Inflammatory macrophage treated with lipopolysaccharide for 4 hours (primary cell): ENCODE measurements around the gene PLD2.
"Not testable (repeated sequence)": the region's sequence is repeated elsewhere in the genome, so short reads cannot be mapped to it uniquely, and the experiment has no call there.

Source experiments
- DNase-seq: peaks from one replicate; pipeline ENCODE4 v3.0.0-alpha.2; 2020

The PLD2 gene

DNA sequence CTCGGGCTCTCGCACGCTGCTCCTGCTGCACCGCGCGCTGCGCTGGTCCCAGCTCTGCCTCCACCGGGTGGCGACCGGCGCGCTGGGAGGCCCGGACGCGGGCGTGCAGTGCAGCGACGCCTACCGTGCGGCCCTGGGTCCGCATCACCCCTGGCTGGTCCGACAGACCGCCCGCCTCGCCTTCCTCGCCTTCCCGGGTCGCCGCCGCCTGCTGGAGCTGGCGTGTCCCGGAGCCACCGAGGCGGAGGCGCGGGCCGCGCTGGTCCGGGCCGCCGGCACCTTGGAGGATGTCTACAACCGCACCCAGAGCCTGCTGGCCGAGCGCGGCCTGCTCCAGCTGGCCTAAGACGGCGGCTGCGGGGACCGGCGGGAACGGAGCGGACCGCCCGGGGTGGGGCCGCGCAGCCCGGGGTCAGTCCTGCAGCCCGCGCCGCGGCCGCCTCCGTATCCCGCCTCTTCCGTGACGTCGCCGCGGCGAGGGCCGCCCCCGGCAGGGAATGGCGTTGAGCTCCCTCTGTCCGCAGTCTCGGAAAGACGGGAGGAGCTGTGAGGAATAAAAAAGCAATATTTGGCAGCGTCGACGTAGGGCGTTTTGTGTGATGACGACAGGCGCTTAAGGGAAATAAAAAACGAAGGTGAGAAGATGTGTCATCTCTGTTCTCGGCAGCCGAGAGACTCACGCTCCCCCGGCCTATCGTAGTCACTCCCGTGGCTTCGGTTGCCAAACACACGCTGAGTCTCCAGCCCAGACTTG, 16.8 kb upstream of the PLD2 start:
- DNase-seq = peak; percentile 88

DNA sequence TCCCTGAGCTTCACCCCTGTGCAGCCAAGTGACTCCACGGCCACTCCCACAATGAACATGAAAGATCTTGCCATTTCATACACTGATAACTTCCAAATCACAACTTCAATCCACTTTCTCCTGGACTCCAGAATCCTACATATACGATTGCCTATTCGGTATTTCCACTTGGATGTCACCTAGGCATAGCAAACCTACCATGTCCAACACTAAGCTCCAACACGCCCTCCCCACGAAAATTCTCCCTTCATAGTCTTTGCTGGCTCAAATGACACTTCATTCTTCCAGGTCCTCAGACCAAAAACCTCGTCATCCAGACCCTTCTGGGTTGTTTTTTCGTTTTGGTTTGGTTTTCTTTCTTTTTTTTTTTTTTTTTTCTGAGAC, 16.3 kb upstream of the PLD2 start:
- no peak for DNase-seq

DNA sequence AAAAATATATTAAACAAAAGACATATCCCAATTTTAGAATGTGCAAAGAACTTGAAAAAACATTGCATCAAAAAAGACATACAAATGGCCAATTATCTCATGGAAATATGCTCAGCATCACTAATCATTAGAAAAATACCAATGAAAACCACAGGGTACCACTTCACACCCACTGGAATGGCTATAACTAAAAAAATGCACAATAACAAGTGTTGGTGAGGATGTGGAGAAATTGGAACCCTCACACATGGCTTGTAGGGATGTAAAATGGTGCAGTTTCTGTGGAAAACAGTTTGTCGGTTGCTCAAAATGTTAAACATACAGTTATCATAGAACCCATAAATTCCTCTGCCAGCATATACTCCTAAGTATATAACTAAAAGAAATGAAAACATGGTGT, 11.8 kb upstream of the PLD2 start:
- no peak for DNase-seq

GRCh38 chr17:4796552-4796920, 10.4 kb upstream of the PLD2 start:
- peak; percentile 51 for DNase-seq

DNA sequence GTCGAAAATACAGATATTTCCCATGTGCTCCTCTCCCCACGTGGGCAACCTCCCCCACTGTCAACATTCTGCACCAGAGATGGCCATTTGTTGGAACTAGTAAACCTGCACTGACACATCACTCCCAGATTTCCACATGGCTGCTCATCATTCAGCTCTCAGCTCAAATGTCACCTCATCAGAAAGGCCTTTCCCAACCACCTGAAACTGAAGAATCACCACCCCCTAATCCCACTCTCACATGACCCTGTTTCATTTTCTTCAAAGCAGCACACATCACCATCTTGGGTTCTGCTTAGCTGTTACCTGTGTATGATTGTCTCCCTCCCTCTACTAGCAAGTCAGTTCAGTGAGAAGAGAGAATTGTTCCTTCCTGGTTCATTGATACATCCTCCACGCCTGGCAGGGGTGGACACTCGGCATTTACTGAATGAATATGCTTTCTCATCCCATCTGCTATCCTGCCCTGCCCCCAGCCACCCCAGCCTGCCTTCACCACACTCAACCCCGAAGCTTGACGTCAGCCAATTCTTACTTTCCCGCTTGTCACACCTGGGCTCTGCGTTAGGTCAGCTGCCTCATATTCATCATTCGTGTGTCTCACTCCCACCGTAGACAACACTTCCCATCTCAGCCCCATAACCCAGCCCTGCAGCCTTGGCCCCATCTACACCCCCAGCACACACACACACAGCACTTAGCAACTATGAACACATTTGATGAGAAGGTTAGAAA, 6.3 kb upstream of the PLD2 start:
- DNase-seq = no peak

- DNase-seq = no peak
Observed at GRCh38 chr17:4802228-4802627, 4.7 kb upstream of the PLD2 start, which contains the start of gene C17orf114. Gene C17orf114, minus strand, starts transcription at chr17:4802328.

GRCh38 chr17:4806456-4806776, 536 bp upstream of the PLD2 start:
- DNase-seq = no peak

- no peak for DNase-seq
Observed at GRCh38 chr17:4807605-4808377, 839 bp downstream of the PLD2 start.

DNA sequence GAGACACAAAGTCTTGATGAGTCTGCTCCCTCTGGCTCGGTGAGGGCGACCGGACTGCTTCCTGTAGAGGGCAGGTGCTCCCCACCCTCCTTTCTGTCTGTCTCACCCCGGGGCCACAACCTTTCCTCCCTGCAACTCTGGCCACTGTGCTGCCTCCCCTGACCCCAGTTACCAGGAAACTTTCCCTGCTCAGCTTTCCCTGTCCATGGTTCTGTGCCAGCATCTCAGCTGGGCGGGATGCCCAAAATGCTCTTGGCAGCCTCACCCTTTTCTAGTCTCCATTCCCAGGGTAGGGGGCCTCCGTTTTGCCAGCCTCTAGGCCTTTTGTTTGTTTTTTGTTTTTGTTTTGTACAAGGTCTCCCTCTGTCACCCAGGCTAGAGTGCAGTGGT, 1.4 kb downstream of the PLD2 start:
- no peak for DNase-seq

DNA sequence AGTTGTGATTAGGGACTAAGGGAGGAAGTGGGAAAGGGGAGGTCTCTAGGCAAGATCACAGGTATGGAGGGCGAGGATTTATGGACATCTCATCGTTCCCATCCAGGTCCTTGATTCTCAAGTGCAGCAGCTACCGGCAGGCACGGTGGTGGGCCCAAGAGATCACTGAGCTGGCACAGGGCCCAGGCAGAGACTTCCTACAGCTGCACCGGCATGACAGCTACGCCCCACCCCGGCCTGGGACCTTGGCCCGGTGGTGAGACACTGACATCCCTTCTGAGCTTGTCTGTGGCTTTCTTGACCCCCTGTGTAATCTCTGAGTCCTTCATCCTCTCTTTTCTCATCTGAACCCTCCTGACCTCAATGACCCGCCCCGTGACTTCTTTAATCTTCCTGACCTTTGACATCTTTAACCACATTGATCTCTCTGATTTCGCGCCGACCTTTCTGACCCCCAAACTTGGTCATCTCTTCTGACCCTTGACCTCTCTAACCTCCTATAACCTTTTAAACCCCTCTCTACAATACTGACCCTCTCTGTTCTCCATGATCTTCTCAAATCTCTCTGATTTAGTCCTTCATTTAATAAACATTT, 3.8 kb downstream of the PLD2 start:
- DNase-seq = no peak

DNA sequence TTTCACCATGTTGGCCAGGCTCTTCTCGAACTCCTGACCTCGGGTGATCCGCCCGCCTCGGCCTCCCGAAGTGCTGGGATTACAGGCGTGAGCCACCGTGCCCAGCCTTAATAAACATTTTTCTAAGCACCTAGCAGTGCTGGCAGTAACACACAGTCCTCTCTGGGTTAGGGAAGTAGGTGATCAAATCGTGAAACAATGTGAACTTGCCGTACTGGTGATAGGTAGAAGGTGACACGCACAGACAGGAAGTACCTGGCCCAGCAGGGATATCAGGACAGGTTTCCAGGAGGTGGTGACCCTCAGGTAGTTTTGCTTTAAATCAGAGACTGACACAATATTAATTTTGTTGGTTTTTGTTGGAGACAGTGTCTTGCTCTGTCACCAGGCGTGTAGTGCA, 4.5 kb downstream of the PLD2 start:
- no peak for DNase-seq

DNA sequence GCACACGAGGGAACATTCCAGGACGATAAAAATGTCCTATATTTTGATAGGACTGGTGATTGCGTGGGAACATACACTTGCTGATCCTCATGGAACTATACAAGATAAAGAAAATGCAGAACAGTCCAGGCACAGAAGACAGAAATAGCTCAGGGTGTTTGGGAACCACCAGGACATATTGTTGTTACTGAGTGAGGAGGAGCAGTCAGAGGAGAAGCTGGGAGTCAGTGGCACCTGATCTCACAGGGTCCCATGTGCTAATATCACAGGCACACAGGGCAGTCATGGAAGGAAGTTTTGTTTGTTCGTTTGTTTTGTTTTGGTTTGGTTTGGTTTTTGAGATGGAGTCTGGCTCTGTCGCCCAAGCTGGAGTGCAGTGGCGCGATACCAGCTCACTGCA, 5.7 kb downstream of the PLD2 start:
- DNase-seq = no peak

- DNase-seq = no peak
Observed at GRCh38 chr17:4815043-4815675, 8.2 kb downstream of the PLD2 start.

DNA sequence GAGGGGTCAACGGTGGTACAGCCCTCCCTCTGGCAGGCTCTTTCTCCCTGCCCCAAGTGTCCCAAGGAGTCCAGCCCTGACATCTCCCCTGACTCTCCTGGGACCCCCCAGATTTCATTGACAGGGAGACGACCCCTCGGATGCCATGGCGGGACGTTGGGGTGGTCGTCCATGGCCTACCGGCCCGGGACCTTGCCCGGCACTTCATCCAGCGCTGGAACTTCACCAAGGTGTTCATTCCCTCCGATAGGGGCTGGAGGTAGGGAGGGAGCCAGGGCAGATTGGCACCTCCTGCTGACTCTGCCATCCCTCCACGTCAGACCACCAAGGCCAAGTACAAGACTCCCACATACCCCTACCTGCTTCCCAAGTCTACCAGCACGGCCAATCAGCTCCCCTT, 9.9 kb downstream of the PLD2 start:
- DNase-seq = no peak

DNA sequence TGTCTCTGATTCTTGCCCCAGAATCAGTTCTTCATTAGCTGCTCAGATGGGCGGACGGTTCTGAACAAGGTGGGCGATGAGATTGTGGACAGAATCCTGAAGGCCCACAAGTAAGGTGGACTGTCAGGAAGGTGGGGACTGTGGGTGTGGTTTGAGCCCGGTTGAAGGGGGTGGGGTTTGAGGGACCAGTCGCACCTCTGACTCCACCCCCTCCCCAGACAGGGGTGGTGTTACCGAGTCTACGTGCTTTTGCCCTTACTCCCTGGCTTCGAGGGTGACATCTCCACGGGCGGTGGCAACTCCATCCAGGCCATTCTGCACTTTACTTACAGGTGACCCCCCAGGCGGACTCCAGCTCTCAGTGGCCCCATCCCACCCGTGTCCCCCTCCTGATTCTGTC, 11.3 kb downstream of the PLD2 start:
- no peak for DNase-seq

DNA sequence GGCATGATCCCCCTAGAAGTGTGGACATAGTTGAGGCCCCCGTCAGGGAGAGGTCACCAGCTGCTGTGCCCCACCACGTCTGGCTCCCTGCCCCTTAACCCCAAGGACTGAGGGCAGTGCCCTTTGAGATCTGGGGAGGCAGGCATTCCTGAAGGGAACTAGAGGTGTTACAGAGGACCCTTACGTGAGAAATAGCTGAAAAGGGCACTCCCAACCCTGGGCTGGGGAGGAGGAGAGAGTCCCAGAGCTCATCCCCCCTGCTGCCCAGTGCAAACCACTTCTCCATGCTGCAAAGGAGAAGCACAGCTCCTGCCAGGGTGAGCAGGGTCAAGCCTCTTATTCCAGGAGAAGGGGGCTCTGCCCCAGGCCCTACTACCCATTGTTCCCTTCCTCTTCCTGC, 15.9 kb downstream of the PLD2 start:
- no peak for DNase-seq

GRCh38 chr17:4823373-4824089, 16.6 kb downstream of the PLD2 start:
- DNase-seq = no peak

- no peak for DNase-seq
Observed at GRCh38 chr17:4827399-4827798, 20.4 kb downstream of the PLD2 start.

- not testable (repeated sequence) for DNase-seq
Observed at GRCh38 chr17:4832829-4833177, 25.9 kb downstream of the PLD2 start.

DNA sequence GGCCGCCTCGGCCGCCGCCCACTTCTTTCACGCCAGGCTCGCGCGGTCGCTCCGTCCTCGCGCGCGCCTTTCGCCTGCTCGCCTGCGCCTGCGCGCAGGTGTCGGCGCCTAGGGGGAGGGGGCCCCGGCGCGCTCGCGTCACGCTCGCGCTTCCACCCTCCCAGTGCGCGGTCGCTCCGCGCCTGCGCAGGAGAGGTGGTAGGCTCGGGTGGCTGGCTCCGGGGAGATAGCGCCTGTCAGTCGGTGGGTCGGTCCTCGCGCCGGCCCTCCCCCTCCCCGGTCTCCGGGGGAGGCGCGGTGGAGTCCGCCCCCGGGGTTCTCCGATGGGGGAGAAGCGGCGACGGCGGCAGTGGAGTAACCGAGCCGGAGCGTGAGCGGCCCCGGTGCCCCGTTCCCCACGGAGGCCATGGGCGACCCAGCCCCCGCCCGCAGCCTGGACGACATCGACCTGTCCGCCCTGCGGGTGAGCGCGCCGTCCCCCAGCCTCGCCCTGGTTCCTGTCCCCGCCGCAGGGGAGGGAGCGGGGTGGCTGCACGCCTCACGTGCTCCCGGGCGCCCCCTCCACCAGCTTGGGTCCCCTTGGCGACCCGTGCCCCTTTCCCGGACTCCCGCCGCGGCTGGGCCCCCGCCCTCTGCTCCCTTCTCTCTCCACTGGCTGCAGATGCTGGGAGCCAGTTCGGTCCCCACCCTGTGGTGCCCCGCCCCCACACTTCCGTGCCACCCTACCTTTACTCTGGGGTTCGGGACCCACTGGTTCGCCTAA, 26.4 kb downstream of the PLD2 start, which contains the start of gene MINK1:
Gene MINK1, plus strand, starts transcription at position 163 of the 763 bp plus-strand sequence. Its CDS starts 244 bp downstream, at position 407.
- peak; percentile 89 for DNase-seq

GRCh38 chr17:4833941-4834680, 27.2 kb downstream of the PLD2 start:
- DNase-seq = peak; percentile 70
